HG03066 (cell line): Measurements from ENCODE around the gene EEF2.
"Not testable (repeated sequence)": the region's sequence is repeated elsewhere in the genome, so short reads cannot be mapped to it uniquely, and the experiment has no call there.

Experiments used
- ATAC-seq: cut with Tn5 transposase; IDR thresholded peaks from one replicate; pipeline ENCODE4 v1.9.1; 2021; ENCODE audit warnings: low read depth; ENCODE audit not compliant: unreplicated experiment

EEF2 gene

DNA sequence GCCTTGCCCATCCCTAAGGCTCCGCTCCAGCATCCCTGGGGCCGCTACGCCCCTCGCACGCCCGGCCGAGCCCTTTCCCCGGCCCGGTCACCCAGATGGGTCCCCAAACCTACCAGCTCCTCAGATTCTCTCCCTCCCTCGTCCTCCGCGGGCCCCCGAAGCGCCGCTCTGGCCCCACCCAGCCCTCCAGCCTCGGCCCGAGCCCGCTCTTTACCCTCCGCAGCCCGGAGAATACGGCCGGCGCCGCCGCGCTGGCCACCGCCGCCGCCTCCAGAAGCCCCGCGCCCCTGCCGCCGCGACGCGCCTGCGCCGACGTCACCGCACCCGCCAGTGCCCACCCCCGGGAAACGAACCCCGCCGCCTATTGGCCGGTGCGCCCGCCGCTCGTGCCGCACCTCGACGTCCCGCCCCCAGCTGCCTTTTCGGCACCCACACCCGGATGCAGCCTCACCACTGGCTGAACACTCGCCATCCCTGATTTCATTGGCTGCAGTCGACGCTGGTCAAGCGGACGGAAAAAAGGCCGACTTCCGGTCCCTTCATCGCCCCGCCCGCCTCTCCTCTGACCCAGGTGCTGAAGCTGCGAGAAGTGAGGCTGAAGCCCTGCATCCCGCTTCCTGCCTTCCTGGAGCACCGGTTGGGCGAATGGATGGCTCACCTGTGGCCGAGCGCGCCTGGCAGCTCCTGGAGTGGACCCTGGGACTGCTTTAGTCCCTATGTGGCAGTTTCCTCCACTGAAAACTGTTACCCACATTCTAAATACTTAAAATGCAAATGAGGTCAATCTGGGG lies 14.3 kb downstream of the EEF2 start, which contains the start of gene DAPK3:
Gene DAPK3 (minus strand): TSS at position 292 of the 791 bp plus-strand sequence. CDS start 1,364 bp downstream, outside the sequence.
- ATAC-seq: peak; percentile 85

DNA sequence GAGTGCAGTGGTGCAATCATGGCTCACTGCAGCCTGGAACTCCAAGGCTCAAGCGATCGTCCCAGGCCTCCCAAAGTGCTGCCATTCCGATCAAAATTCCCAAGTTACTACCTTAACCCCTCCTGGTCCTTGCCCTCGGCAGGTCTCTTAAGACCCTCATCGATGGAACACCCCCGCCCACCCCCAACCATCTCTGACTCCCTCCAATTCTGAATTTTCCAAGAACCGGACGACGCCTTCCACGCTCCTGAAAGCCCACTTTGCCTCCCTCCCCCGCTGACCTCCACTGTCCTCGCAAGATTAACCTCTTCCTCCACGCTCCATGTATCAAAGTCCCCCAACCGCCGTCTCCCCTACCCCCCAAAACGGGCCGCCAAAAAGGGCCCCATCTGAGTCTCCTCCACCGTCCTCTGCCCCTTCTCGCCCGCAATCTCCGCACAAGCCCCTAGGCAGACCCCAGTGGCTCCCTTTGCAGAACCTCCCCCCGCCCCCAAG lies 14.9 kb downstream of the EEF2 start:
- no peak for ATAC-seq

DNA sequence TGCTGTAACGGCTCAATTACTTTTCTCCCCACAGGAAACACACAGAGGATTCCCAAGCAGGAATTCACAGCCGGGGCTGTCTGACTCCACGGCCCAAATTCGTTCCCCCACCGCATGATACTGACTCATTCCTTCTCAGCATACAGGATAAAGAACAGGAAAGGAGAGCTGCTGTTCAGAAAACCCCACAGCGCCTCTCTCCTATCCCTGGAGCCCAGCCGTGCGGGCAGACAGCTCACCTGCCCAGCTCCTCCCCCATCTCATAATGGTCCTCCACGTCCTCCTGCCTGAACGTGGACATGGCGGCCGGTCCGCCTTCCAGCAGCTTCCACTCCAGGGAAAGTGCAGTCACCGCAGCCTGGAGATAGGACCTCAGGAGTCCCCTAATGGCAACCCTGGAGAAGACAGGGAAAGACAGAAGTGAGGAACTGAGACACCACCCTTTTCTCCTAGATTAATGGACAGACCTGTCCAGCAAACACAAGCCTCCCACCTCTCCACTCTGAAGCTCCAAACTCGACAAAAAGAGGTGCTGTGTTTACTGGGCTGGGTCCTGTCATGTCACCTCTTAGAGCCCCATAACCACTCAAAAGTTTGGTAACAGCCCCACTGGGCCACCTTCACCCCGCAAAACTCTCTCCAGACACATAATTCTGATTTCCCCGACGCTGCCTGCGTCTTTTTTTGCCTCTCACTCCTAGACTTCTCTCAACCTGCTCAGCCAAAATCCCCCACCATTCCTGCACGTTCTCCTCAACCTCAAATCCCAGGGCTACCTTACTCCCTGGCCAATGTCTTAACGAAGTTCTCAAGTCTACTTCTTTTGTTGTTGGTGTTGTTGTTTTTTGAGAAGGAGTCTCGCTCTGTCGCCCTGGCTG lies 15.6 kb downstream of the EEF2 start:
- ATAC-seq: no peak

DNA sequence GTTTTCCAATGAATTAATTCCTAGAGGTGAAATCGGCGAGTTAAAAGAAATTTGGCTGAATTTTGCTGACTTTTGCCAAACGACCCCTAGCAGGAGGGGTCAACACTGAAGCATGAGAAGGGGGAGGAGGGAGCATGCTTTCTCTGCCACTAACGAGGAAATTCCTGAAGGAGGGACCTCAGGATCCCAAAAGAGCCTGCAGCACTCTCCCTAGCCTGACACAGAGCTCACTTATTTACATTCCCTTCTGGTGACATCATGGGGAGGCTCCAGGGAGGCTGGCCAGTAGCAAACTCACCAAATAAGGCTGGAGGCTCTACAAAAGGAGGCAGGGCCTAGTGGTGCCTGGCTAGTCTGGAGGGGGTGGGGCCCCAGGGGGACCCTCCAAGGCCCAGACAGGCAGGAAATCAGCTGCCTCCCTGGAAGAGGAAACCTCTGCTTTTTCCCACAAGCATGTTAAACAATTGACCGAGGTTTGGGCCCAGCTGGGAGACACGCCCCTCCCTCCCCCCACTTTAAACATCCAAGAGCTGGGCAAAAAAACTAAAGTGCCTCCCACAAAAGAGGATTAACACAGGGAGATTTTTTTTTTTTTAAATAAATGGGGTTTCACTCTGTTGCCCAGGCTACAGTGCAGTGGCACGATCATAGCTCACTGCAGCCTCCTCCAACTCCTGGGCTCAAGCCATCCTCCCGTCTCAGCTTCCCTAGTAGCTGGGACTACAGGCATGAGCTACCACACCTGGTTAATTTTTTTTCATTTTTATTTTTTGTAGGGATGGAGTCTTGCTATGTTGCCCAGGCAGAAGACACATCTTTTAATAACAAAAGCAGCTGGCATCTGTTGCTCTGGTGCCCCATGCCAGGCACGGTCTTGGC lies 16.5 kb downstream of the EEF2 start:
- ATAC-seq: no peak

DNA sequence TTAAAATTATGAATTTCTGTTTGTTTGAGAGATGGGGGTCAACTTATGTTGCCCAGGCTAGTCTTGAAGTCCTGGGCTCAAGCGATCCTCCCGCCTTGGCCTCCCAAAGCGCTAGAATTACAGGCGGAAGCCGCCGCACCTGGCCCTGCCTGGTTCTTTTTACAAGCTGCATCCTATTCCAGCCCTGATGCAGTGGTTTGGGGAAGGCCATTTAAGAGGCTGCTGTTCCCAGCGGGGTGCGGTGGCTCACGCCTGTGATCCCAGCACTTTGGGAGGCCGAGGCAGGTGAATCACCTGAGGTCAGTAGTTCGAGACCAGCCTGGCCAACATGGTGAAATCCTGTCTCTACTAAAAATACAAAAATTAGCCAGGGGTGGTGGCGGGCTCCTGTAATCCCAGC lies 17.3 kb downstream of the EEF2 start:
- not testable (repeated sequence) for ATAC-seq

DNA sequence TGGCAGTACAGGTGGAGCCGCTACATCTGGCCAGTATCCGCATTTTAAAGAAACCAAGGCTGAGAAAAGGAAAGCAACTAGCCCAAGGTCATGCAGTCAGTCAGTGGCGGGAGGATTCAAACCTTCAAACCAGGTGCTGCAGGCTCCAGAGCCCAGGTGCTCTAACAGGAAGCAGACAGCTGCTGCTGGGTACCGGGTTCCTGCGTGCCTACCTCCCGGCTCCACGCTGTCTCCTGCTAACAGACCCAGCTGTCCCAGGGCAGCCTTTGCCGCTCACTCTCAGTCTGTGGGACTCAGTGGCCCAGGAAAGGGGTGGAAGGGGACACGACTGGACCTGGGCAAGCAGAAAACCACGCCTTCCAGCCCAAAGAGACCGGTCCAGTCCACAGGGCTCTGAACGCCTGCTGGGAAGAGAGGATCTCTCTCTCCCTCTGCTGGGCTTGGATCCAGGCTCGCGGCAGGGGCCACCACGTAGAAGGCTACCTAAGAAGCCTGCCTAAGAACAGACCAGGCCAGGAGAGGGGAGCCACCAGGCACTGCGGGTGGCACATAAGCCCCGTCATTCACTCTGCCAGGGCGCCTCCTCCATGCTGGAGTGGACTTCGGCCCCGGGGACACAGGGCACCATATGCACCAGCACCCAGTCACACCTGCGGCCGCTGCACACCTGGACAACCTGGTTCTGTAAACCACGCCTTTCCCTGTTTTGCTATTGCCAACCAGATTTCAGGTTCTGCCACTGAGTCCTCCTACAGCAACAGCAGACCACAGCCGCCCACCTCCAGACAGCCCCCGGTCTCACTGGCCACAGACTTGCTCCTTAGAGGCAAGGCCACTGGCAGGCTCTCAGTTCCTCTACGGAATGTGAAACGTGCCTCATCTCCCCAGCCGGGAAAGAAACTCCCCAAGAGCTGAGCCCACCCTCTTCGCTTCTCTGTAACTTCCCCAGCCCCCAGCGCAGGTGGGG lies 18.9 kb downstream of the EEF2 start:
- ATAC-seq: no peak

DNA sequence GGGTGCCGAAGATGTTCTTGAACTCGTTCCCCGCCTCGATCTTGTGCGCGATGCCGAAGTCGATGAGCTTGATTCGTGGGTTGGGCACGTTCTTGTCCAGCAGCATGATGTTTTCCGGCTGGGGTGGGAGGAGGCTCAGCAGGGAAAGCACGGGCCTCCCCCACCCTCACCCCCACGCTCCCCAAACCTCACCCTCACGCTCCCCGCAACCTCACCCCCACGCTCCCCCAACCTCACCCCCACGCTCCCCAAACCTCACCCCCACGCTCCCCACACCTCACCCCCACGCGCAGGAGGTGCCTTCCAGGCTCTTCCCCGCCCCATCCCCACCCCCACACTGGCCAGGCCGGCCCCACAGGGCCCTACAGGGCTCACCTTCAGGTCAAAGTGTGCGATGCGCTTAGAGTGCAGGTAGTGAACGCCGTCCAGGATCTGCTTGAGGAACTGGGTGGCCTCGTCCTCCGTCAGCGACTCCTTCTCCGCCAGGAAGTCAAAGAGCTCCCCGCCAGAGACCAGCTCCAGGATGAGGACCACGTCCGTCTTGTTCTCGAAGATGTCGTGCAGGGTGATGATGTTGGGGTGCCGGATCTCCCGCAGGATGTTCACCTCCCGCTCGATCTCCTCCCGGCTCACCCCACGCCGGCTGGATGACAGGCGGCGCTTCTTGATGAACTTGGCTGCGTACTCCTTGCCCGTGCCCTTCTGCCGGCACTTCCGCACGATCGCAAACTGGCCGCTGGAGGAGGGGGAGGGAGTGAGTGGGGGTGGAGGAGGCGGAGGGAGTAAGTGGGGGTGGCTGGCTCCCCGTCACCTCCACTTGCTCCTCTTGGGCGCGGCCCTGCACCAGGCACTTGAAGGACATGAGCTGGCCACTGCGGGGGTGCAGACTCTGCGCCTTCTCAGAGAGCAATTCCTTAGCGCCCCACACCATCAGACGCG lies 20.7 kb downstream of the EEF2 start:
- no peak for ATAC-seq

DNA sequence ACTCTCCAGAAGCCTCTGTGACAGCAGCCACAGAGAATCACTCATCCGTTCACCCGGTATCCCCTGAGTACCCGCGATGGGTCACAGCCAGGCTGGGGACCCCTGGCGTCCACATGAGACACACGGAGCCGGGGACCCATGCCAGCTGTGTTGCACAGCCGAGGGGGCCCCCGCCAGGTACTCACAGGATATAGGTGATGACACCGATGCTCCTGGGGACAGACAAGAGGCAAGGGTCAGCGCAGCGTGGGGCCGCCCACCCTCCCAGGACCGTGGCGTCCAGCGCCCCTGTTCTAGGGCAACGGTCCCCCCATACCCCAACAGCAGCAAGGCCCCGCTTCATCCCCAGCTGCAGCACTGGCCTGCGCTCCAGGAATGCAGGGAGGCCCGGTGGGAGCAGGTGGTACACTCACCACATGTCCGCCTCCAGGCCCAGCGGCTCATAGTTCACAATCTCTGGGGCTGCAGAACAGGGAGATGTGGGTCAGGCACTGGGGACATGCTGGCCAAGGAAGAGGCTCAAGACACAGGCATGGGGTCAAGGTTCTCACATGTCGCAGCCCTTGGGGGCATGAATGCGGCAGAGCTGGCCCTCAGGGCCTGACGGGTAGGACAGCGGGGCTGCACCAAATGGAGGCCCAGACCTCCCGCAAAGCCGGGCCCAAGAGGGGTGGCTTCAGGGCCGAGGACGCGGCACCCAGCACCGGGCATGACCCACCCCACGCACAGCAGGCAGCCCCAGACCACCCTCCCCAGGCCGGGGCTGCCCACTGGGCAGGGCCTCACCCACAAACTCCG lies 21.6 kb downstream of the EEF2 start:
- no peak for ATAC-seq

DNA sequence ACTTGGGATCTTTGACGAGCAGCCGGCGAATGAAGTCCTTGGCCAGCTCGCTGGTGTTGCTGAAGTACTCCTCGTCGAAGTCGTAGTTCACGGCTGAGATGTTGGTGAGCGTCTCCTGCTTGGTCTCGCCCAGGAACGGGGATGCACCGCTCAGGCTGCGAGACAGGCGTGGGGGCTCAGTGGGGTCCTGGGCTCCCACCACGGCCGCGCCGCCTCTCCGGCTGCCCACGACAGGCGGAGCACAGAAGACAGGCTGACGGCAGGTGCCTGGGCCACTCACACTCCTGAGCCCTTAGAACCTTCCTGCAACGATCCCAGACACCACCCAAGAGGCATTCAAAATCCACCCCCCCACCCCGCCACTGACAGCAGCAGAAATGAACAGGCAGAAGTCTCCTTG lies 24.3 kb downstream of the EEF2 start:
- ATAC-seq: no peak

DNA sequence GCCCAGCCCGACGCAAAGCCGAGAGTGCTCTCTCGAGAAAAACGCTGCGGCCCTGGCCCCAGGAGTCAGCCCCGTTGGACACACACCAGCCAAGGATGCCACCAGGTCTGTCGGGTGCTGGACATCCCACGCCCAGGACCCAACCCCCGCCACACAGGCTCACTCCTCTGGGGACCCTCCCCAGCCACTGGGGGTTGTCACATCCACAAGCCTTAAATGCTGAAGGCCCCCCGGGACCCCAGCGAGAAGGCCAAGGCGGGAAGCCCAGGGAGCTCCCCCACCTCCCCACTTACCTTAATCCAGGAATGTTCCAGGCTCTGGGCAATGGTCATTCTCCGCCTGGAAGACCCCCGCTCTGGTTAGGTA lies 25.5 kb downstream of the EEF2 start:
- ATAC-seq: no peak

DNA sequence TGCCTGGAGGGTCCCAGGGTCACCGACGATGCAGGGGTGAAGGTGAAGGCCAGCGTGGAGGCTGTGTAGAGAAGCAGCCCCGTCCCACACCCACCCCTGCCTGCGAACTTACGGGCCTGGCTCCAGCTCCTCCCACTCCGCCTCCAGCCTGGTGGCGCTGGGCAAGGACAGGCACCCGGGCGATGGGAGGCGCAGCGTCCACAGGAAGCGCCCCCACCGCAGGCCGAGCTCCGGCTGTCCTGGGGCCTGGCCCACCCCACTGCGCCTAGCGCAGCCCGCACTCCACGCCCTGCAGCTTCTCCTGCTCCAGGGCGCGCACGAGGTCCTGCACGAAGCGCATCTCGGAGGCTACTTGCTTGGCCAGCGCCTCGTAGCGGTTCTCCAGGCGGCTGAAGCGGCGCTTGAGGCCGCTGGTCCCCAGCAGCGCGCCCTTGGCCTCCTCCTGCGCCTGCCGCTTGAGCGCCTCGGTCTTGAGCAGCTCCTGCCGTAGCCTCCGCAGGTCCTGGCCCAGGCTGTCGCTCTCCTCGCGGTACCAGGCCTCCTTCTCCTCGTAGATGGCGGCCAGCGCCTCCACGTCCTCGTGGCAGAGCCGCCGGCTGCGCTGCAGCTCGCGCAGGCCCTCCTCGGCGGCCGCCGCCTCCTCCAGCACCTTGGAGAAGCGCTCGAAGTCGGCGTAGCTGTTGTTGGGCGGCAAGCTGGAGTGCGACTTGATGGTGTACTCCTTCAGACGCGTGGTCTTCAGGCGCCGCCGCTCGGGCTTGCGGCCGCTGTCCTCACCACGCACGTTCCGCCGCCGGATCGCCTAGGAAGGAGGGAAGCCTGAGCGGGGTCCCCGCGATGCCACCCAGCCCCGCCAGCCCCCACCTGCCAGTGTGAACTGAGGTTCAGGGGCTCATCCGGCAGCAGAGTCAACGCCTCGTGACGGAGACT lies 26.2 kb downstream of the EEF2 start:
- no peak for ATAC-seq

DNA sequence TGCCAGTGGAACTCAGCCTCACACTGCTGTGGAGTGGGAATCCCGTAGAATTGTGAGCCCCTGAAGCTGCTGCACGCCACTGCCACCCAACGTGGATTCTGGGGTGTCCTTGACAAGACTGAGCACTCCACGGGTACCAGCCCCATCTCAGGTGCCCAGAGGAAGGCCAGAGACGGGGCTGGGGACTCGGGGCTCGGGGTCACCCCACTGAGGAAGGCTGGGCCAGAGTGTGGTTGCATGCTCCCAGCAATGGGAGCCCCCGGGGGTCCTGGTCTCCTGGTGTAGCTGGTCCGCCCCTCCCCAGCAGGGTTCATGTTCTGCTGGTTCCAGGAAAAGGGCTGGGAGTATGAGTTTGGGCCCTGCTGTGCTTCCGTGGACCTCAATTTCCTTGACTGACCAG lies 29.6 kb downstream of the EEF2 start:
- no peak for ATAC-seq

DNA sequence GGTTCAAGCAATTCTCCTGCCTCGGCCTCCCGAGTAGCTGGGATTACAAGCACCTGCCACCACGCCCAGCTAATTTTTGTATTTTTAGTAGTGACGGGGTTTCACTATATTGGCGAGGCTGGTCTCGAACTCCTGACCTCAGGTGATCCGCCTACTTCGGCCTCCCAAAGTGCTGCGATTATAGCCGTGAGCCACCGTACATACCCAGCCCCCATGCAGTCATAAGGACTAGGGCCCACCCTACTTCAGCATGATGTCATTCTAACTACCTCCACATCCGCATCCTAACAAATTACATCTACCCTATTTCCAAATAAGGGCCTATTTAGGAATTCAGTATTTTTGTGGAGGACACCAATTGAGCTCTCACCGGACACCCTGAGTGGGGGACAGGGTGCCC lies 30.0 kb downstream of the EEF2 start:
- not testable (repeated sequence) for ATAC-seq

DNA sequence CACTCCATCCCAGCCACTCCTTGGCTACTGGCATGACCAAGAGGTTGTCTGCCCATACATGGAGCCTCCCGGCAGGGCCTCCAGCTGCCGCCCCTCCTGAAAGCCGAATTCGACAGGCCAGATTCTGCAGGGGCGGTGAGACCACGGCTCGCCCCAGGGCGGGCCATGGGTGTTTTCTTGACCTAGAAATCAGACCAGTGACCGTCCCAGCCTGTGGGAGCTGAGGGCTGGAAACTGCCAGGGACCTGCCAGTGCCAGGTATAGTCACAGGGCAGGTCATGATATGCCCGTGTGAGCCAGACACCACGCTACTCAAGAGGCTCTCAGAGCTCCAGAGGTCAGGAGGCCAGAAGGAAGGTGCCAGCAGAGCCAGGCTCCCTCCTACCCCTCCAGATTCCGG lies 31.2 kb downstream of the EEF2 start:
- no peak for ATAC-seq

DNA sequence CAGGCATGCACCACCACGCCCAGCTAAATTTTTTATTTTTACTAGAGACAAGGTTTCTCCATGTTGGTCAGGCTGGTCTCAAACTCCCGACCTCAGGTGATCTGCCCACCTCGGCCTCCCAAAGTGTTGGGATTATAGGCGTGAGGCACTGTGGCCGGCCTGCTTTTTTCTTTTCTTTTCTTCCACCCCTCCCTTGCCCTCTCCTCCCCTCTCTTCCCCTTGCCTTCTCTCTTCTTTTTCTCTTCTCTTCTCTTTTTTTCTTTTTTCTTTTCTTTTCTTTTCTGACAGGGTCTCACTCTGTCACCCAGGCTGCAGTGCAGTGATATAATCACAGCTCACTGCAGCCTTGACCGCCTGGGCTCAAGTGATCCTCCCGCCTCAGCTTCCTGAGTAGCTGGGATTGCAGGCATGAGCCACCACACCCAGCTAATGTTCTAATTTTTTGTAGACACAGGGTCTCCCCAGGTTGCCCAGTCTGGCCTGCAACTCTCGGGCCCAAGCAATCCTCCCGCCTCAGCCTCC lies 32.4 kb downstream of the EEF2 start:
- not testable (repeated sequence) for ATAC-seq
